Left forelimb (tissue), 1 donor: Measurements from ENCODE around the gene ILF3.
"Not testable (repeated sequence)": the region's sequence is repeated elsewhere in the genome, so short reads cannot be mapped to it uniquely, and the experiment has no call there.

Source experiments
- DNase-seq: peaks from one replicate; pipeline ENCODE4 v3.0.0-alpha.2; 2018; ENCODE audit warnings: low spot score

The ILF3 gene

DNA sequence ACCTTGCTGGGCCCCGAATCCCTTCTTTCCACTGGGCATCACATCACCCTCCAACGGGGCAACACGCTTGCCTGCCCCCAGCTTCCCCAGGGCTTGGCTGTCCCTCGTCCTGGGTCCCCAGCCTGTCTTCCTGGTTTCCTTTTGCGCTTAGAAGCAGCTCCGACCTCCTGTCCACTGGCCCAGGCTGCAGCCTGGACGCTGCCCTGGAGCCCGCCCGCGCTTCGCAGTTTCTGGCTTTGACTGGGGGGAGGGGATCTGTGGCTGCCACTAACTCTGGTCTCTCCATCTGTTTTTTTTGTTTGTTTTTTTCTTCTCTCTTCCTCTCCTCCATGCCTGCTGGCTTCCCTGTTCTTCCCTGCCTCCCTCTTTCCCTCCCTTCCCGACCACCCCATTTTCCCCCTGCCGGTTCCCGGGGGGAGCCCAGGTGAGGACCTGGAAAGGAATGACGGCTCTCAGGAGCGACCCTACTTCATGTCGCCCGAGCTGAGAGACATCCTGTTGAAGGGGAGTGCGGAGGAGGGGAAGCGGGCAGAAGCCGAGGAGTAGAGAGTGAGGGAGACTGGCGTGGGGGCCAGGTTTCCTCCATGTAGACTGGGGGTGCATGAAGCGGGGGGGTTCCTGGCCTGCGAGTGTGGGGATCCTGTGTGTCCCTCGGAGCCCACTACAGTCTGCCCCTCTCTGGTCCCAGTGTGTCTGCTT lies 11.5 kb upstream of the ILF3 start:
- DNase-seq, result no peak

DNA sequence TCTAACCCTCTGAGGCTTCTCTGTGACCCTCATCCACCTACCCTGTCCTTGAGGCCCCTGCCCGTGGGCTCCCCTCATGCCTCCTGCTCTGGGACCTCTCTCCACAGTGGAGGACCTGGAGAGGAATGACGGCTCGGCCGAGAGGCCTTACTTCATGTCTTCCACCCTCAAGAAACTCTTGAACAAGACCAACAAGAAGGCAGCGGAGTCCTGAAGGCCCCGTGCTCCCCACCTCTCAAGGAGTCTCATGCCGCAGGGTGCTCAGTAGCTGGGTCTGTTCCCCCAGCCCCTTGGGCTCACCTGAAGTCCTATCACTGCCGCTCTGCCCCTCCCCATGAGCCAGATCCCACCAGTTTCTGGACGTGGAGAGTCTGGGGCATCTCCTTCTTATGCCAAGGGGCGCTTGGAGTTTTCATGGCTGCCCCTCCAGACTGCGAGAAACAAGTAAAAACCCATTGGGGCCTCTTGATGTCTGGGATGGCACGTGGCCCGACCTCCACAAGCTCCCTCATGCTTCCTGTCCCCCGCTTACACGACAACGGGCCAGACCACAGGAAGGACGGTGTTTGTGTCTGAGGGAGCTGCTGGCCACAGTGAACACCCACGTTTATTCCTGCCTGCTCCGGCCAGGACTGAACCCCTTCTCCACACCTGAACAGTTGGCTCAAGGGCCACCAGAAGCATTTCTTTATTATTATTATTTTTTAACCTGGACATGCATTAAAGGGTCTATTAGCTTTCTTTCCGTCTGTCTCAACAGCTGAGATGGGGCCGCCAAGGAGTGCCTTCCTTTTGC lies 10.8 kb upstream of the ILF3 start:
- no peak for DNase-seq

DNA sequence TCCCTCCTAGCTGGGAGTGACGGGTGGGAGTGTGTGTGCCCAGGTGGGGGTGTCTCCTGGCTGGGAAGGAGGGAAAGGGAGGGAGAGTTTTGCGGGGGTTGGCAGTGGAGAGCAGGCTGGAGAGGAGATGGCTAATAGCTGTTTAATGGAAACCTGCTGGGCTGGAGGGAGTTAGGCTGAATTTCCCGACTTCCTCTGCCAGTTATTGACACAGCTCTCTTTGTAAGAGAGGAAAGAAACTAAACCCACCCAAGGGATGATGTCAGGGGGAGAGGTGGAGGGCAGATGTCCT lies 10.2 kb upstream of the ILF3 start:
- no peak for DNase-seq

- DNase-seq, result peak; percentile 90
Observed at GRCh38 chr19:10644260-10645007, 9.7 kb upstream of the ILF3 start.

DNA sequence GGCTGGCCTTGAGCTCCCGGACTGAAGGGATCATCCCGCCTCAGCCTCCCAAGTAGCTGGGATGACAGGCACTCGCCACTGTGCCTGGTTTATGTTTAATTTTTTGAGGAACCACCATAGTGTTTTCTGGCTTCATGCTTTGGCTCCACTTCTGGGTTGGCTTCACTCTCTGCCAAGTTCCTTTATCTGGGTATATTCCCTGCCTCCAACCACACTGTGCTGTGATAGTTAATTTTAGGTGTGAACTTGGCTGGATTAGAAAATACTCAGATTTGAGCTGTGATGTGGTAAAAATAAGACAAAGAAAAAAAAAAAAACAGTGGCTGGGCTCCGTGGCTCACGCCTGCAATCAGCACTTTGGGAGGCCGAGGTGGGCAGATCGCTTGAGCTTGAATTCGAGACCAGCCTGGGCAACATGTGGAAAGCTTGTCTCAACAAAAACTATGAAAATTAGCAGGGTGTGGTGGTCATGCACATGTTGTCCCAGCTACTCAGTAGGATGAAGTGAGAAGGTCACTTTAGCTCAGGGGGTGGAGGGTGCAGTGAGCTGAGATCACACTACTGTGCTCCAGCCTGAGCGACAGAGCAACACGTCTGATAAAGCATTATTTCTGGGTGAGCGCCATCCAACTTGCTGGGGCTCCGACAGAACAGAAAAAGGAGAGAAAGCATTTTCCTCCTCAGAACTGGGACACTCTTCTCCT lies 7.5 kb upstream of the ILF3 start:
- DNase-seq, result no peak

DNA sequence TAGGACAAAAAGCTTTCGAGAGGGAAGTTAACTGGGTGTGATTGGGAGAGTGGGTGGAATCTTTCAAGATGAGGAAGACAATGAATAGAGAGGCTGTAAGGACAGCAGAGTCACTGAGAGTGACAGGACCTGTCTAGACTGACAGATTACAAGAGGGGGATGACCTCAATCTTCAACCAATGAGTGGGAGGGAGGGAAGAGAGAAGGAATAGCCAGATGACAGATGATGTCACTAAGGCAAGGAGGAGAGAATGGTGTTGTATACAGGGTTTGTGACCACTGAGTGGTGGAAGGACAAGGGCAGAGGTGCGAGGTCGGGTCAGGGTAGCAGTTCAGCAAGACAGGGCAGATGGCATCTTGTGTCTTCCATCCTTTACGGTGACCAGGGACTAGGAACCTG lies 5.8 kb upstream of the ILF3 start:
- DNase-seq, result no peak

GRCh38 chr19:10651851-10652250 lies 2.3 kb upstream of the ILF3 start:
- DNase-seq, result no peak

- no peak for DNase-seq
Observed at GRCh38 chr19:10653482-10653731, 739 bp upstream of the ILF3 start.

GRCh38 chr19:10654610-10655456 lies 687 bp downstream of the ILF3 start:
- DNase-seq, result peak; percentile 77

DNA sequence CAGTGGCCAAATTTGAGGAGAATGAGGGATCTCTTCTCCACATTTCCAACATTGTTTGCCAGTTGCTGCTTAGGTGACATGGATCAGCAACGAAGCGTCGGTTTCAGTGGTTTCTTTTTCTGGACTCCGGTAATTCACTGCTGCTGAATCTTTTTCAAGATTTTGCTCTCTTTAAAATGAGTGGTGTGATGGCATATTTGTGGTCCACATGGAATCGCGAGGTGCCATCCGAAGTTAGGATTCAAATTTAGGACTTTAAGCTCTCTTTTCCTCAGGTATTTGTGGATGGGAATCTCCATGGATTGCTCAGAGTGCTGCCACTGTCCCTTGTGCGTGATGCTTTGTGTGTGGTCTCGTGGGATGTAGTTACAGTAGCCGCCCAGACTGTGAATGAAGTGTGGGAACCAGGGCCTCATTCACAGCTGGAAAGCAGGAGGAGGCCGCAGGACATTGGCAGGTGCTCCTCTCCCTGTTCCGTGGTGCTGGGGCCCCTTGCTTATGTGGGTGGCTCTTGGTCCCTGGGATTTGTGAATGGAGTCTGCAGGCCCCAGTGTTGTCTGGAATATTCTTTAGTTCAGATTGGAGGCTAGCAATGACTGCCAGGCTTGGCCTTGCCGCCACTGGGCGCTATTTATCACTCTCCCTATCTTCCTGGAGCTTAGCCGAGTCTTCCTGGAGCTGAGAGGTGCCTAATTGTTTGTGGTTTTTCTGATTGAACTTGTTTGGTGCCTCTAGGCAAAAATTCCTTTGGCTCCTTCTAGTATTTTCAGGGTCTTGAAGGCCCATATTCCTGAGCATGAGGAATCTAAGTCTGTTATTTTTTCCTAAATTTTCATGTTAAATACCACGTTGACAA lies 1.5 kb downstream of the ILF3 start:
- no peak for DNase-seq

GRCh38 chr19:10660346-10660745 lies 6.2 kb downstream of the ILF3 start:
- no peak for DNase-seq

DNA sequence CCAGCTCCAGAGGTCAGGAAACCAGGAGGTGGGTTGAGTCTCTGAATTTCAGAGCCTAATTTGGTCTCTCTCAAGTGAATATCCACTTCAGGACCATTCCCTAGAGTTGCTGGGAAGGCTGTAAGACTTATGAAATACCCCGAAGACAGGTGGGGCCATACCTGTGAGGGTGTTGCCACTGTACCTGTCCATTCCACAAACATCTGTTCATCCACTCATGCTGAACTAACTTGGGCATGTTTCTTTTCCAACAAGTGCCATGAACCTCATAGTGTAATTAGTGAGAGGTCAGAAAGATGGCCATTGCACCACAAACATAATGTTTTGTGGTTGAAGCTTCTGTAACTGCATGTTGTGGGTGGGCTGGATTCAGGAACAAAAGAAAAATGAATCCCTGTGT lies 7.8 kb downstream of the ILF3 start:
- DNase-seq, result no peak

- no peak for DNase-seq
Observed at GRCh38 chr19:10662384-10663251, 8.5 kb downstream of the ILF3 start.

GRCh38 chr19:10663252-10663563 lies 9.1 kb downstream of the ILF3 start:
- not testable (repeated sequence) for DNase-seq

- no peak for DNase-seq
Observed at GRCh38 chr19:10667867-10668266, 13.7 kb downstream of the ILF3 start.

DNA sequence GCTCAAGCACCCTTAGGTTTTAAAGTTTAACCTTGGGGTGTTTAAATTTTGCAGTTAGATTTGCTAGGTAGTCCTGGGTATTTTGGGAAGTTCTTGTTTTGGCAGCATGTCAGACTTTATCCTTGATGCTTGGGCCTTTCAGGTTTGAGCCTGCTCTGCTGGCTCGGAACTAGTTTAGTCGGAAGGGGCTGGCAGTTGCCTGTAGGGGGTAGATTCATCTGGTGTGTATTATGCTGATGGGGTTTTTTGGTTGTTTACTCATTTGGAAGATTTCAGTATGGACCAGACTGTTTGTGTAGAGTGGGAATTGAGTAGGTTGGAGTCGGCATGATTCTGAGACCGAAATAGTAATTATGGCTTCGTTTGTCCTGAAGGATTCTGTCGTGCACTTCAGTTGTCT lies 15.1 kb downstream of the ILF3 start:
- no peak for DNase-seq

GRCh38 chr19:10670182-10670581 lies 16.0 kb downstream of the ILF3 start:
- DNase-seq, result no peak

DNA sequence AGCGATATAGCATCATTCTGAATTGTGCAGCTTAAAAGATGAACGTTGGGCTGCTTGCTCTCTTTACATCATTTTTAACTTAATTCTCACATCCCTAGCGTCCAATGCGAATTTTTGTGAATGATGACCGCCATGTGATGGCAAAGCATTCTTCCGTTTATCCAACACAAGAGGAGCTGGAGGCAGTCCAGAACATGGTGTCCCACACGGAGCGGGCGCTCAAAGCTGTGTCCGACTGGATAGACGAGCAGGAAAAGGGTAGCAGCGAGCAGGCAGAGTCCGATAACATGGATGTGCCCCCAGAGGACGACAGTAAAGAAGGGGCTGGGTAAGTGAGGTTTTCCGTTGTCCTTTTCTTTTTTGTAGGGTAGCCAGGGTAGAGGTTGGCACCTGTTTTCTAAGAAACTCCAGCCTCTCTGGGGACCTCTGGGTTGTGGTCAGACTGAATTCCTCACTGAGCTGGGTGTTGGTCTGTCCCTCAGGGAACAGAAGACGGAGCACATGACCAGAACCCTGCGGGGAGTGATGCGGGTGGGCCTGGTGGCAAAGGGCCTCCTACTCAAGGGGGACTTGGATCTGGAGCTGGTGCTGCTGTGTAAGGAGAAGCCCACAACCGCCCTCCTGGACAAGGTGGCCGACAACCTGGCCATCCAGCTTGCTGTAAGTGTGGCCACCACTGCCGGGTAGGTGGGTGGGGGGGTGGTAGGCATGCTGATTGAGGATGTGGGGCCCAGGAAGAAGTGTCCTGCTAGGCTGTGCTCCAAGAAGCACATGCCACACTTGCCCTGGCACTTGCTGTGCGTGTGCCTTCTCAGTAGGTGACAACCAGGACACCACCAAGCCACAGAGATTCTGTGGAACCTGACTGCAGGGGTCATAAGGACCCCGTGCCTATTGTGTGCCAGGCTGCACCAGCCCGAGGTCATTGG lies 17.0 kb downstream of the ILF3 start:
- DNase-seq, result no peak

GRCh38 chr19:10671922-10672321 lies 17.8 kb downstream of the ILF3 start:
- not testable (repeated sequence) for DNase-seq
